HepG2 (cell line): ENCODE results near the gene HS3ST3B1. TPM values are rescaled to one million over a fixed set of nuclear protein-coding genes. Genes with fewer than 3 reads are reported as not detected.

Experiments
- ARNT ChIP-seq: fragments of 450-650 bp; IDR thresholded peaks from 2 replicates; pipeline ENCODE4 v1.6.1; 2017
- ATF7-NPFF ChIP-seq: sonication (generic); formaldehyde crosslinking; IDR thresholded peaks from 2 replicates; pipeline ENCODE4 v1.8.1; 2023; ENCODE audit warnings: mild to moderate bottlenecking, low read depth, missing genetic modification reagents, moderate library complexity
- CHD2 ChIP-seq: IDR thresholded peaks from 2 replicates; pipeline ENCODE4 v1.6.1; 2011; ENCODE audit warnings: low read depth, low read length, improper control_type of control experiment
- EP300 ChIP-seq, 3 experiments: sonication (generic) in 1 of 3; formaldehyde crosslinking in 1 of 3; IDR thresholded peaks; 2 replicates each; pipeline versions ENCODE4 v1.5.1 to v1.6.1; 2011 to 2020; ENCODE audit warnings: low read depth in 2 of 3, low read length in 2 of 3, borderline replicate concordance in 1 of 3, improper control_type of control experiment in 1 of 3, mild to moderate bottlenecking in 1 of 3, missing genetic modification reagents in 1 of 3, moderate library complexity in 1 of 3
- JUN ChIP-seq: sonication (generic); formaldehyde crosslinking; IDR thresholded peaks from 2 replicates; pipeline ENCODE4 v1.4.0; 2020; ENCODE audit warnings: mild to moderate bottlenecking, missing genetic modification reagents
- KDM5A ChIP-seq: fragments of 200-600 bp; sonication (generic); IDR thresholded peaks from 2 replicates; pipeline ENCODE4 v1.7.0; 2018; ENCODE audit warnings: antibody characterized with exemption, mild to moderate bottlenecking, low read length, borderline replicate concordance
- MNT ChIP-seq: fragments of 450-650 bp; IDR thresholded peaks from 2 replicates; pipeline ENCODE4 v1.6.1; 2016
- PAXIP1 ChIP-seq: sonication (generic); formaldehyde crosslinking; conservative IDR thresholded peaks from 2 replicates; pipeline ENCODE4 v1.4.0; 2020; ENCODE audit warnings: mild to moderate bottlenecking, missing genetic modification reagents, moderate library complexity
- RFX1 ChIP-seq: fragments of 450-650 bp; IDR thresholded peaks from 2 replicates; pipeline ENCODE4 v1.6.1; 2017
- RFXANK ChIP-seq: IDR thresholded peaks from 2 replicates; pipeline ENCODE4 v1.6.1; 2016
- STAG1 ChIP-seq: sonication (generic); formaldehyde crosslinking; IDR thresholded peaks from 2 replicates; pipeline ENCODE4 v1.4.0; 2020; ENCODE audit warnings: missing genetic modification reagents
- THAP11 ChIP-seq: IDR thresholded peaks from 2 replicates; pipeline ENCODE4 v1.6.1; 2016; ENCODE audit warnings: missing biosample characterization, missing genetic modification reagents
- YEATS4 ChIP-seq: sonication (generic); formaldehyde crosslinking; IDR thresholded peaks from 2 replicates; pipeline ENCODE4 v1.4.0; 2020; ENCODE audit warnings: missing genetic modification reagents, borderline replicate concordance
- ZNF251 ChIP-seq: sonication (generic); formaldehyde crosslinking; IDR thresholded peaks from 2 replicates; pipeline ENCODE4 v1.9.0; 2021; ENCODE audit warnings: mild to moderate bottlenecking, missing genetic modification reagents
- ZNF33B ChIP-seq: sonication (generic); formaldehyde crosslinking; IDR thresholded peaks from 2 replicates; pipeline ENCODE4 v1.5.1; 2020; ENCODE audit warnings: mild to moderate bottlenecking, missing genetic modification reagents
- ZNF382 ChIP-seq: sonication (generic); formaldehyde crosslinking; IDR thresholded peaks from 2 replicates; pipeline ENCODE4 v1.5.0; 2020; ENCODE audit warnings: missing genetic modification reagents, mild to moderate bottlenecking, borderline replicate concordance
- ZNF598 ChIP-seq: sonication (generic); formaldehyde crosslinking; IDR thresholded peaks from 2 replicates; pipeline ENCODE4 v1.5.1; 2020; ENCODE audit warnings: mild to moderate bottlenecking, missing genetic modification reagents, borderline replicate concordance
- ZNF704 ChIP-seq: sonication (generic); formaldehyde crosslinking; IDR thresholded peaks from 2 replicates; pipeline ENCODE4 v1.8.1; 2023; ENCODE audit warnings: mild to moderate bottlenecking, inconsistent platforms, moderate library complexity, missing genetic modification reagents, borderline replicate concordance
- polyA plus RNA-seq, 8 experiments: library from polyadenylated mRNA; depleted of rRNA in 3 of 8; stranded (reverse) in 7 of 8; unstranded in 1 of 8; fragments of >200 nt; fragmentation: Illumina TruSeq in 4 of 8; extraction: Trizol in 4 of 8; gene quantifications; 2 replicates each; pipeline versions ENCODE4 v1.2.1 to v1.2.3, GENCODE V29; 2011 to 2016; ENCODE audit warnings: low read depth in 4 of 8, missing spikeins in 1 of 8, mixed read lengths in 1 of 8; ENCODE audit not compliant: insufficient read depth in 1 of 8
- total RNA-seq, 5 experiments: library from RNA; depleted of rRNA; stranded (reverse); fragments of >200 nt; fragmentation: Illumina TruSeq; extraction: Trizol; gene quantifications; 2 replicates each; pipeline ENCODE4 v1.2.3, GENCODE V29; 2016; ENCODE audit warnings: low read depth in 1 of 5
- TF ChIP-seq, protein P1 (sequence below): sonication (generic); formaldehyde crosslinking; IDR thresholded peaks from 2 replicates; pipeline ENCODE4 v1.5.0; 2020; ENCODE audit warnings: mild to moderate bottlenecking, low read depth, missing genetic modification reagents, borderline replicate concordance
- TF ChIP-seq, protein P2 (sequence below): sonication (generic); formaldehyde crosslinking; IDR thresholded peaks from 2 replicates; pipeline ENCODE4 v1.5.0; 2020; ENCODE audit warnings: missing genetic modification reagents, mild to moderate bottlenecking, borderline replicate concordance
- TF ChIP-seq, protein P3 (sequence below): sonication (generic); formaldehyde crosslinking; IDR thresholded peaks from 2 replicates; pipeline ENCODE4 v1.5.1; 2020; ENCODE audit warnings: missing genetic modification reagents, mild to moderate bottlenecking, borderline replicate concordance

The HS3ST3B1 gene
- total and polyA plus RNA-seq, 2 of the 13 experiments (the other 11 are each of a cell fraction or from before 2014, with no cell fraction given), result 15.7 to 39.5 TPM

- TF ChIP-seq YEATS4 (CRISPR knock-in tag) (peak; percentile 32; the same call in 1 of the 2 replicates), EP300 (IDR thresholded peaks at IDR 0.05; ENCODE audit: low read depth in 2 of 2, low read length in 2 of 2) (peak in 1 of 2 experiments; percentile 76; a peak in 2 of 4 replicates), EP300 (CRISPR knock-in tag; IDR thresholded peaks at IDR 0.05; ENCODE audit: borderline replicate concordance) (no peak), KDM5A (0 out of 2 replicates have a peak, but pooled peaks have one; percentile 57), STAG1 (CRISPR knock-in tag) (no peak), THAP11 (CRISPR knock-in tag) (0 out of 2 replicates have a peak, but pooled peaks have one; percentile 6), JUN (CRISPR knock-in tag) (no peak), CHD2 (no peak), ZNF33B (CRISPR knock-in tag) (no peak), RFX1 (no peak), RFXANK (CRISPR knock-in tag) (no peak), ZNF382 (CRISPR knock-in tag) (no peak), PAXIP1 (no peak), ATF7-NPFF (CRISPR knock-in tag) (no peak), ARNT (no peak), ZNF704 (no peak), MNT (no peak), ZNF598 (CRISPR knock-in tag) (no peak), ZNF251 (CRISPR knock-in tag) (no peak)
- TF ChIP-seq, protein P1, sequence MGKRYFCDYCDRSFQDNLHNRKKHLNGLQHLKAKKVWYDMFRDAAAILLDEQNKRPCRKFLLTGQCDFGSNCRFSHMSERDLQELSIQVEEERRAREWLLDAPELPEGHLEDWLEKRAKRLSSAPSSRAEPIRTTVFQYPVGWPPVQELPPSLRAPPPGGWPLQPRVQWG (CRISPR knock-in tag), result no peak
- TF ChIP-seq, protein P2, sequence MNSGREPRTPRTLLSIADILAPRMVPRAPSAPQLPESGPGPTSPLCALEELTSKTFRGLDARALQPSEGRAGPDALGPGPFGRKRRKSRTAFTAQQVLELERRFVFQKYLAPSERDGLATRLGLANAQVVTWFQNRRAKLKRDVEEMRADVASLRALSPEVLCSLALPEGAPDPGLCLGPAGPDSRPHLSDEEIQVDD, result no peak
- TF ChIP-seq, protein P3, sequence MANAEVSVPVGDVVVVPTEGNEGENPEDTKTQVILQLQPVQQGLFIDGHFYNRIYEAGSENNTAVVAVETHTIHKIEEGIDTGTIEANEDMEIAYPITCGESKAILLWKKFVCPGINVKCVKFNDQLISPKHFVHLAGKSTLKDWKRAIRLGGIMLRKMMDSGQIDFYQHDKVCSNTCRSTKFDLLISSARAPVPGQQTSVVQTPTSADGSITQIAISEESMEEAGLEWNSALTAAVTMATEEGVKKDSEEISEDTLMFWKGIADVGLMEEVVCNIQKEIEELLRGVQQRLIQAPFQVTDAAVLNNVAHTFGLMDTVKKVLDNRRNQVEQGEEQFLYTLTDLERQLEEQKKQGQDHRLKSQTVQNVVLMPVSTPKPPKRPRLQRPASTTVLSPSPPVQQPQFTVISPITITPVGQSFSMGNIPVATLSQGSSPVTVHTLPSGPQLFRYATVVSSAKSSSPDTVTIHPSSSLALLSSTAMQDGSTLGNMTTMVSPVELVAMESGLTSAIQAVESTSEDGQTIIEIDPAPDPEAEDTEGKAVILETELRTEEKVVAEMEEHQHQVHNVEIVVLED (CRISPR knock-in tag), result no peak
These were observed 72.9 kb downstream of the HS3ST3B1 start (continued) for GRCh38 chr17:14373614-14374259.
